ENCODE data around the gene ALX3. TPM values are rescaled to one million over a fixed set of nuclear protein-coding genes. Genes with fewer than 3 reads are reported as not detected.

ALX3 gene
- polyA plus RNA-seq, 3 donors: not detected

DNA sequence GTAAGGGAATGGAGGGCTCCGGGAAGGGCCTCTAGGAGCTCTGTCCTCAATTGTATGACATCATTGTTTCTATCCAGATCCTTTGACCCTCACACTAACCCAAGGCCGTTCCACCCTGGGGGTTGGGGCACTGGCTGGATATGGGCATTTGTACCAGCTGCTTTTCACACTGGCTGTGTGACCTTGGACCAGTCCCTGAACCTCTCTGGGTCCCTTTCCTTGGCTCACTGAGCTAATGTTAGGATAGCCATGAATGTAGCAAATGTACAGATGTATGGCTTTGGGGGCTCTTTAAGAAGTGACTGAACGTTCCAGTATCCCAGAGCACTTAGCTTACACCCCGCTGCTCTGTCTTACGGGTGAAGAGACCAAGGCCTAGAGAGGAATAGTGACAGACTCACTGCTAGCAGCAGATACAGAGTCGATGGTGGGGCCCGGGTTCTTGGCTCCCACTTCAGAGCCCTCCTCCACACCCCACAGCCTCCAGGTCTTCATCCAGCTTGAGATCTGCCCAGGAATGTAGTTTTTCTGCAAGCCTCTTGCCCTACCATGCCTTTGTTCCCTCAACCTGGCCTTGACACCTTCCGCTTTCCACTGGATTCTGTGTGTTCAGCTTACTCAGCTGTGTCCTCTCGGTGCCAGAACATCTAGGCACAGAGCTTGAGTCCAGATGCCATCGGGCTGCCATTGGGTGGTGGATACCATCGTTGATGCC is 27.2 kb upstream of the ALX3 start:
- no peak overlapping the region for H2AFZ ChIP-seq (ENCODE audit: insufficient read depth, low read depth, low read length, poor library complexity, severe bottlenecking)
- Mint-ChIP-seq H3K9me3 (peaks cover 0 to 8% (median 0%) of the 10 kb centered on the region in 7 donors), H3K27me3 (ENCODE audit: low read depth in 3 of 3) (peaks cover 5 to 11% (median 7%) of the 10 kb centered on the region in 3 donors), H3K4me3 (no peak overlapping the region), H3K4me1 (peaks cover 14% of the 10 kb centered on the region), H3K27ac (peak overlapping the region in 1 of 7 donors; percentile 82), H3K36me3 (no peaks in the 10 kb centered on the region)
- no peaks in the 10 kb centered on the region for H3K27me3 ChIP-seq (ENCODE audit: control insufficient read depth in 2 of 2, insufficient read depth in 2 of 2, low read length in 2 of 2)
- TF ChIP-seq, protein P1, sequence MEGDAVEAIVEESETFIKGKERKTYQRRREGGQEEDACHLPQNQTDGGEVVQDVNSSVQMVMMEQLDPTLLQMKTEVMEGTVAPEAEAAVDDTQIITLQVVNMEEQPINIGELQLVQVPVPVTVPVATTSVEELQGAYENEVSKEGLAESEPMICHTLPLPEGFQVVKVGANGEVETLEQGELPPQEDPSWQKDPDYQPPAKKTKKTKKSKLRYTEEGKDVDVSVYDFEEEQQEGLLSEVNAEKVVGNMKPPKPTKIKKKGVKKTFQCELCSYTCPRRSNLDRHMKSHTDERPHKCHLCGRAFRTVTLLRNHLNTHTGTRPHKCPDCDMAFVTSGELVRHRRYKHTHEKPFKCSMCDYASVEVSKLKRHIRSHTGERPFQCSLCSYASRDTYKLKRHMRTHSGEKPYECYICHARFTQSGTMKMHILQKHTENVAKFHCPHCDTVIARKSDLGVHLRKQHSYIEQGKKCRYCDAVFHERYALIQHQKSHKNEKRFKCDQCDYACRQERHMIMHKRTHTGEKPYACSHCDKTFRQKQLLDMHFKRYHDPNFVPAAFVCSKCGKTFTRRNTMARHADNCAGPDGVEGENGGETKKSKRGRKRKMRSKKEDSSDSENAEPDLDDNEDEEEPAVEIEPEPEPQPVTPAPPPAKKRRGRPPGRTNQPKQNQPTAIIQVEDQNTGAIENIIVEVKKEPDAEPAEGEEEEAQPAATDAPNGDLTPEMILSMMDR (IDR thresholded peaks at IDR 0.05): no peak
- H3K4me3 ChIP-seq (replicated peaks in 1 of 3; ENCODE audit: low read depth in 2 of 3, low read length in 3 of 3): no peak overlapping the region
- no peak overlapping the region for H3K27ac ChIP-seq (ENCODE audit: low read depth in 1 of 2, low read length in 2 of 2)
- no peak for DNase-seq
- no peak overlapping the region for H3K9ac ChIP-seq (ENCODE audit: insufficient read depth, low read length, poor library complexity, severe bottlenecking)
- H3K9me3 ChIP-seq (replicated peaks in 1 of 2; ENCODE audit: control insufficient read depth in 1 of 2, insufficient read depth in 1 of 2, low read length in 2 of 2): peaks cover 0 to 4% of the 10 kb centered on the region in 2 donors
- H4K20me1 ChIP-seq (ENCODE audit: insufficient read depth, low read length): no peaks in the 10 kb centered on the region
- H3K4me1 ChIP-seq (ENCODE audit: control insufficient read depth in 1 of 2, insufficient read depth in 2 of 2, low read length in 2 of 2): peaks cover 14% of the 10 kb centered on the region in 2 donors
- H3K4me2 ChIP-seq (replicated peaks; ENCODE audit: extremely low read depth, low read length, poor library complexity, severe bottlenecking): no peak overlapping the region
- intact Hi-C loops (cut with micrococcal nuclease): no loop called here
- WGBS (ENCODE audit: insufficient coverage): 95% methylated on average over 9 of the region's 11 CpGs
- H3K36me3 ChIP-seq (replicated peaks in 1 of 2; ENCODE audit: control insufficient read depth in 1 of 2, insufficient read depth in 2 of 2, low read length in 2 of 2): no peaks in the 10 kb centered on the region
- no peaks in the 10 kb centered on the region for H3K79me2 ChIP-seq (ENCODE audit: insufficient read depth, low read length)

DNA sequence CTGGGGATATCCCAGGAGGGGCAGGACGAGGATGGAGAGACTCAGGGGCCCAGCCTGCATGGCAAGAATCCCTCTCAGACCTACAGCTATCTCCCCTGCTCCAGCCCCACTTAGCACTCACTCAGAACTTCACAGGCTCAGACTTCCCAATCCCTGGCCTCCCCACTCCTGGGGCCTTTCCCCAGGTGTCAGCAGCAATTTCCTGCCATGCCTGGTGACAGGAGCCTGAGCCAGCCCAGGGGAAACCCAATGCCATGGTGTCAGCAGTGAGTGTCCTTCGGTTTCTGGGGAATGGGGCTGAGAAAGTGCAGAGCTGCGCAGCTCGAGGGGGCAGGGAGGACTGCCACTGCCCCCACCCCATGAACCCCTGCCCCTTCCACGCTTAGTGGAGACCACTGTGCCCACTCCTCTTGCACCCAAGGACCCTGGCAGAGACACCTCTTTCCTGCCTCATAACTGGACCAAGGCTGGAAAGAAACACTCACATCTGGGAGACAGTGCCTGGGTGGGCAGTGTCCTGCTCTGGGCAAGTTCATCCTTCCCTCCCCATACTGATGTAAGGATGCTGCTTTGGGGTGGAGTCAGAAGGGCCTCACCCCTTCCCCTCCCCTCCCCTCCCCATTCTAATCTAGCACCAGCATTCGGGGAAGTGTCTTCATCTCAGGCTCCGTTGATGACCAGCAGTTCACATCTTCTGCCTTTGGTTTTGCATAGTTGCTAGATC is 24.6 kb upstream of the ALX3 start:
- Histone ChIP-seq H3K9ac (ENCODE audit: insufficient read depth, low read length, poor library complexity, severe bottlenecking) (no peak overlapping the region), H3K9me3 (replicated peaks in 1 of 2; ENCODE audit: control insufficient read depth in 1 of 2, insufficient read depth in 1 of 2, low read length in 2 of 2) (peaks cover 0 to 4% of the 10 kb centered on the region in 2 donors), H3K4me3 (replicated peaks in 1 of 3; ENCODE audit: low read depth in 2 of 3, low read length in 3 of 3) (no peak overlapping the region), H3K4me1 (ENCODE audit: control insufficient read depth in 1 of 2, insufficient read depth in 2 of 2, low read length in 2 of 2) (no peaks in the 10 kb centered on the region), H3K36me3 (replicated peaks in 1 of 2; ENCODE audit: control insufficient read depth in 1 of 2, insufficient read depth in 2 of 2, low read length in 2 of 2) (no peaks in the 10 kb centered on the region), H3K4me2 (replicated peaks; ENCODE audit: extremely low read depth, low read length, poor library complexity, severe bottlenecking) (no peak overlapping the region), H3K27ac (ENCODE audit: low read depth in 1 of 2, low read length in 2 of 2) (no peak overlapping the region), H3K79me2 (ENCODE audit: insufficient read depth, low read length) (no peaks in the 10 kb centered on the region), H3K27me3 (ENCODE audit: control insufficient read depth in 2 of 2, insufficient read depth in 2 of 2, low read length in 2 of 2) (no peaks in the 10 kb centered on the region), H2AFZ (ENCODE audit: insufficient read depth, low read depth, low read length, poor library complexity, severe bottlenecking) (no peak overlapping the region), H4K20me1 (ENCODE audit: insufficient read depth, low read length) (no peaks in the 10 kb centered on the region)
- Mint-ChIP-seq H3K9me3 (peaks cover 0 to 8% (median 0%) of the 10 kb centered on the region in 7 donors), H3K27ac (peak overlapping the region in 1 of 7 donors; percentile 54), H3K27me3 (ENCODE audit: low read depth in 3 of 3) (peaks cover 3 to 13% (median 10%) of the 10 kb centered on the region in 3 donors), H3K36me3 (no peaks in the 10 kb centered on the region), H3K4me3 (no peak overlapping the region), H3K4me1 (no peaks in the 10 kb centered on the region)
- TF ChIP-seq, protein P1 (IDR thresholded peaks at IDR 0.05): no peak
- DNase-seq: no peak
- intact Hi-C loops (cut with micrococcal nuclease): no loop called here
- 77% methylated on average over 3 of the region's 7 CpGs for WGBS (ENCODE audit: insufficient coverage)
